GM12872 (cell line): ENCODE measurements around the gene SMTNL1.
A peak's percentile ranks its signal among the peaks of the same experiment; 100 is the strongest.

Source experiments
- TF ChIP-seq, protein P1 (sequence below): IDR thresholded peaks from 3 replicates; pipeline ENCODE4 v1.5.1; 2011; ENCODE audit warnings: low read depth, mild to moderate bottlenecking, low read length, moderate library complexity; ENCODE audit not compliant: insufficient read depth

The SMTNL1 gene, protein sequence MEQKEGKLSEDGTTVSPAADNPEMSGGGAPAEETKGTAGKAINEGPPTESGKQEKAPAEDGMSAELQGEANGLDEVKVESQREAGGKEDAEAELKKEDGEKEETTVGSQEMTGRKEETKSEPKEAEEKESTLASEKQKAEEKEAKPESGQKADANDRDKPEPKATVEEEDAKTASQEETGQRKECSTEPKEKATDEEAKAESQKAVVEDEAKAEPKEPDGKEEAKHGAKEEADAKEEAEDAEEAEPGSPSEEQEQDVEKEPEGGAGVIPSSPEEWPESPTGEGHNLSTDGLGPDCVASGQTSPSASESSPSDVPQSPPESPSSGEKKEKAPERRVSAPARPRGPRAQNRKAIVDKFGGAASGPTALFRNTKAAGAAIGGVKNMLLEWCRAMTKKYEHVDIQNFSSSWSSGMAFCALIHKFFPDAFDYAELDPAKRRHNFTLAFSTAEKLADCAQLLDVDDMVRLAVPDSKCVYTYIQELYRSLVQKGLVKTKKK

DNA sequence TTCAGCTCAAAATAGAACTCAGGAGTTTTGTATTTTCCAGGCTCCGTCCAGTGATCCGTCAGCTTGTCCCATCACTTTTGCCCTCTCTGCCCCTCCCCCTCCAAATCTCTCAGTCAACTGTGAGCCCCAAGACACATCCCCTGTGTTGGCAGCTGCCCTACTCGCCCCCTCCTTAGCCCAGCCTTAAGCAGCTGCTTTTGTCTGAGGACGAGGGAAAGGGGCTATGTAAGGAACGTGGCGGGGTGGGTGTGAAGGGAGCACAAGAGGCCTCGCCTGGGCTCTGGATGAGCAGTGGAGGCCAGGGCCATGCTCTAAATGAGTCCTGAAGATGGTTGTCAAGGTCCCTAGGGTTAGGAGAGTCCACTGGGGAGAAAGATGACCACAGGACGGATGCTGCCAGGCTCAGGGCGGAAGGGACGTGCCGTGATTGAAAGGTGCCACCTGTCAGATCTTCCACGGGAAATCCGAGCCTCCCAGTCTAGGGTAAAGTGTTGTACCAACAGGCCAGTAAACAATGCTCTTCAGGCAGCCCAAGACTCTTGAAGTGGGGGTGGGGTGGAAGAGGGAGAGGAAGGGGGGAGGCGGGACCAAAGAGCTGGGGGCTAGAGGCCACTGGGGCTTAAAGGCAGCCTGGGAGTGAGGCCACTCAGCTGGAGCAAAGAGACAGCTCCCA, at the start of gene SMTNL1:
SMTNL1 (plus strand) TSS at position 649 of the 673 bp plus-strand sequence. CDS start 5,048 bp downstream, outside the sequence.
- TF ChIP-seq, protein P1, sequence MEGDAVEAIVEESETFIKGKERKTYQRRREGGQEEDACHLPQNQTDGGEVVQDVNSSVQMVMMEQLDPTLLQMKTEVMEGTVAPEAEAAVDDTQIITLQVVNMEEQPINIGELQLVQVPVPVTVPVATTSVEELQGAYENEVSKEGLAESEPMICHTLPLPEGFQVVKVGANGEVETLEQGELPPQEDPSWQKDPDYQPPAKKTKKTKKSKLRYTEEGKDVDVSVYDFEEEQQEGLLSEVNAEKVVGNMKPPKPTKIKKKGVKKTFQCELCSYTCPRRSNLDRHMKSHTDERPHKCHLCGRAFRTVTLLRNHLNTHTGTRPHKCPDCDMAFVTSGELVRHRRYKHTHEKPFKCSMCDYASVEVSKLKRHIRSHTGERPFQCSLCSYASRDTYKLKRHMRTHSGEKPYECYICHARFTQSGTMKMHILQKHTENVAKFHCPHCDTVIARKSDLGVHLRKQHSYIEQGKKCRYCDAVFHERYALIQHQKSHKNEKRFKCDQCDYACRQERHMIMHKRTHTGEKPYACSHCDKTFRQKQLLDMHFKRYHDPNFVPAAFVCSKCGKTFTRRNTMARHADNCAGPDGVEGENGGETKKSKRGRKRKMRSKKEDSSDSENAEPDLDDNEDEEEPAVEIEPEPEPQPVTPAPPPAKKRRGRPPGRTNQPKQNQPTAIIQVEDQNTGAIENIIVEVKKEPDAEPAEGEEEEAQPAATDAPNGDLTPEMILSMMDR, result no peak

DNA sequence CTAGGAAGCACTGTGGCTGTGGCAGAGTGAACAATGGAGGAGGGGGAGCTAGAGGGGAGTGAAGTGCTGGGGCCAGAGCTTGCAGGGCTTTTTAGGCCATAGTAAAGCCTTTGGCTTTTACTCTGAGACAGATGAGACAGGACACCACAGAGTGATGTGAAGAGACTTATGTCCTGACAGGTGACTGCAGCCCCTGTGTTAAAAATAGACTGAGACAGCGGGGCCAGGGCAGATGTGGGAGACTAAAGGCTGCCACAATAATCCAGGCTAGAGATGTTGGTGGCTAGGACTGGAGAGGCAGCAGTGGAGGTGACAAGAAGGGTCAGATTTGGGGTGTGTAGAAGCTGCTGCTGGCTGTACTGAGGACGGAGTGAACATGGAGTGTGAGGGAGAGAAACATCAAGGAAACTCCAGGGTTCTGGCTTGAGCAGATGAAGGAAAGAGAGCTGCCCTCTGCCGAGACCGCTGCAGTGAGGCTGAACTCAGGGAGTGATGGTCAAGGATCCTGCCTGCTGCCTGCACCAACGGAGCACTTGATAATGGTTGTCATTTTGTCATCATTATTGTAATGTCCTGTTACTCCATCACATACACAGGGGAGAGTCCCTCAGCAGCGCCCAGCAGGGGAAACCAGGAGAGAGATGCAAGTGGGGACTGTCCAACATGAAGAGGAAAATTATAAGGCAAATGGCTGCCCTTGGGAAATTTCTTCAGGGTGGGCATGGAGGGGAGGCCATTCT, 49.3 kb upstream of the SMTNL1 start:
- TF ChIP-seq, protein P1, result no peak

DNA sequence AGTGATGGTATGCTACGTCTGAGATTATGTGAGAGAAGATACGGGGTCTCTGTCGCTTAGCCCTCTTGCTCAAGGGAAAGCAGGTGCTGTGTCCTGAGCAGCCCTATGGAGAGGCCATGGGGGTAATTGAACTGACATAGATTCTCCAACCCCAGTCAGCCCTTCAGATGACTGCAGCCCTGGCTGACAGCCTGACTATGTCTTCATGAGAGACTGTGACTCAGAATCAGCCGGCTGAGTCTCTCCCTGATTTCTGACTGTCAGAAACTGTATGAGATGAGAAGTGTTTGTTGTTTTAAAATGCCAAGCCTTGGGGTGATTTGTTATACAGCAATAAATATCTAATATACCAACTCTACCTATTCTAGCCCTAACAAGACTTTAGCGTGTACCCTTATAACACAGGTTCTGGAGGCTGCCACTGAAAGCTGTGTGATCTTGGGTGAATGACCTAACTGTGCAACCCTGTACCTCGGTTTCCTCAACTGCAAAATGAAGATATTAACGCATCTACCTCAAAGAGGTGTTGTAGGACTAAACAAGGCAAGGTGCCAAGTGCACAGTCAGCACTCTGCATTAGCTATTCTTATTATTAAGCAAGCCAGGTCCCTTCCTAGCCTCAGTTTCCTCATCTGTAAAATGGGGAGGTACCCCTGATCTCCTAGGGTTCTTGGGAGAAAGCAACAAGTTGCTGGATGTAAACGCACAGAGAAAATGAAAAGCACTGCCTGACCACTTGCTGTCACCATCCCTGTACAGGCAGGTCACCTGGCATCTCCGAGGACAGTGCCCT, 46.7 kb upstream of the SMTNL1 start:
- TF ChIP-seq, protein P1, result no peak

DNA sequence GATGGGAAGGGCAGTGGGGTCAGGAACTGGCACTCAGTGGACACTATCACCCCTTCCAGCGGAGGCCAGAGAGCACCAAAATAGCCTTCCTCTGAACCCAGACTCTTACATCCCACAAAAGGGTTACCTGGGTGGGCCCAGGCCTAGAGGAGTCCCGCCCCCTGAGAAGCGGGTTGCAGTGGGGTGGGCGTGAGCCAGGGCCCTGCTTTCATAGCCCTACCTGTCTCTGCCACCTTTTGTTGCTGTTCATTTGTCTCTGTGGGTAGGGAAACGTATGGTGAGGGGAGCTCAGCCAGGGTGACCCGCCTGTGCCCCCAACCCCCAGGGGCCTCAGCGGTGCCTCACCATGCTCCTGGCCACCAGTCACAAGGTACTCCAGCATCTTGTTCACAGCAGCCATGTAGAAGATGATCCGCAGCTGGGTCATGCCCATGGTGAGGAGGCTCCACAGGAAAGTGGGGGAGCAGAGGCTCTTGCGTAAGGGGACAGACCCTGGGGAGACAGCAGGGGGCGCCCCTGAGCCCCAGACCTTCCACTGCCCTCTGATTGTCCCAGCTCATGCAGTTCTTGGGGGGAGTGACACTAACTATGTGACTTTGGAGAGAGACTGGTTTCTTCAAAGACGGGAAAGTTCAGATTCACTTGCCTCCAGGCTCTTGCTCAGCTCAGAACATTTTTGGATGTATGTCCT, 45.9 kb upstream of the SMTNL1 start:
- TF ChIP-seq, protein P1, result peak; percentile 87

DNA sequence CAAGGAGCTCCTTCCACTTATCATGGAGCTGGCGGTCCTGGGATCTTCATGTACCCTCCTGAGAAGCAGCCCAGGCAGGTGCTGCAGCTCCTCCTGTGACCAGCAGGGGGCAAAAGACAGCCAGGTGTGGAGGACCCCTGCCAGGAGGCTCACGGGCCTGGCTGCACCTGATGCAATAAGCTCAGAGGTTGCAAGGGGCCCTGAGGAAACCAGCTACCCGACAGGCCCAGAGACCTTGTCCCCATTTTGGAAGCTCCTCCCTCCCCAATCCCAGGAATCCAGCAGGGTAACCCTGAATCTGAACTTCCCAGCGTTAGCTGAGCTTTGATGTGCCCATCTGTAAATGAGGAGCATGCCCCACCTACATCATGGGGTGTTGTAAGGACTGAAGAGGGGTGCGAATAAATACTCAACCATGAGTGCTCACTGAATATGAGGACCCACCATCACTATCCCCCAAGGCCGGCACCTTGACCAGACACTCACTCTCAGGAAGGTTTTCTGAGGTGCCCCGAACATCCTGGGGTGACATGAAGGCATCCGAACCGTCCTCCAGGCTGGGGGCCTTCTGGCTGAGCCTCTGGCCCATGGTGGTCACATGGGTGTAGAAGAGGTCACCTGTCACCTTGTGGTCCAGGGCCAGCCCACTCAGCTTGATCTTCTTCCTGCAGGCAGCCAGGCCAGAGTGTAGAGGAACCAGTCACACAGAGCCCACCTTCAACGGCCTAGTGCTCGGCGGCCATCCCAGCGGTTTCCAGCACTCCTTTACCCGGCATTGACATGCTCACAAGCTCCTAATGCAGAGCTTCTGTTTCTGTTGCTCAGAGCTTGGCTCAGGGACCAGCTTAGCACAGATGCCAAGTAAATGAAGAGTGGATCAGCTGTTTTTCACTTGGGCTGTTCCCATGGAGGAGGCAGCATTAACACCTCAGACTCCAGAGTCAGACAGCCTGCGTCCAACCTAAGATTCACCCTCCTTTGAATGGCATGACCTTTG, 43.6 kb upstream of the SMTNL1 start:
- TF ChIP-seq, protein P1, result peak; percentile 96

DNA sequence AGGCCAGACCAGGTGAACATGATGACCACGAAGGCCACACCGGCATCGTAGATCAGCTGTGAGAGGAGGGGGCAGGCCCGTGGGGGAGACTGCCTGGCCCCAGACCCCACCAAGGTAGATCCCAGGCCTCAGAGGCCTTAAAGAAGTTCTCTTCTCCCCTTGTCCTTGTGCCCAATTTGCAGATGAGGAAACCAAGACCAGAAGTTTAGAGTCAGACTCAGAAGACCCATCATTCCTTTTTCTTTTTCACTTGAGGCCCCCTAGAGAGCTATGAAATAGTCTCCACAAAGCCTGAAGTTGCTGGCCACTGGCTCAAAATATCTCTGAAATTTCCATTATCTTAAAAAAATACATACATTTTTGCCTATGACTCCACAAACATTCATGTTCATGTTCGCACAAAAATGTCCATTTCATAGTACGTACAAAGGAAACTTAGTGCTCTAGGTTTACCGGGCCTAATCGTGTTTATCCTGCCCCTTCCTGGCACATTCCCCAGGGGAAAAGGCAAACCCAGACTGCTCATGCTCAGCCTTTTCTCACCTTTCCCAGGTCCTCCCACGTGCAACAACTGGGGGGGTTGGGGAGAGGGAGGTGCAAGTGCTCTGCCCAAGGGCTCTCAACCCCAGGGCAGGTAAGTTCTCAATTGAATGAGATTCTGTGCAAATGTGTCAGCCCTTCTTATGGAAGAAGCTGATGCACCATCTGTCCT, 41.1 kb upstream of the SMTNL1 start:
- TF ChIP-seq, protein P1, result no peak
